ENCODE results near the gene INHBC.

The INHBC gene

GRCh38 chr12:57454566-57455373, 20.2 kb downstream of the INHBC start, which contains the start of gene INHBE:
TSS of gene INHBE (plus strand) at chr12:57455307. CDS start at chr12:57455537, 230 bp downstream.
- no peak for DNase-seq (ENCODE audit: low spot score)

GRCh38 chr12:57455374-57456144, 21.0 kb downstream of the INHBC start:
- no peak for DNase-seq (ENCODE audit: low spot score)

DNA sequence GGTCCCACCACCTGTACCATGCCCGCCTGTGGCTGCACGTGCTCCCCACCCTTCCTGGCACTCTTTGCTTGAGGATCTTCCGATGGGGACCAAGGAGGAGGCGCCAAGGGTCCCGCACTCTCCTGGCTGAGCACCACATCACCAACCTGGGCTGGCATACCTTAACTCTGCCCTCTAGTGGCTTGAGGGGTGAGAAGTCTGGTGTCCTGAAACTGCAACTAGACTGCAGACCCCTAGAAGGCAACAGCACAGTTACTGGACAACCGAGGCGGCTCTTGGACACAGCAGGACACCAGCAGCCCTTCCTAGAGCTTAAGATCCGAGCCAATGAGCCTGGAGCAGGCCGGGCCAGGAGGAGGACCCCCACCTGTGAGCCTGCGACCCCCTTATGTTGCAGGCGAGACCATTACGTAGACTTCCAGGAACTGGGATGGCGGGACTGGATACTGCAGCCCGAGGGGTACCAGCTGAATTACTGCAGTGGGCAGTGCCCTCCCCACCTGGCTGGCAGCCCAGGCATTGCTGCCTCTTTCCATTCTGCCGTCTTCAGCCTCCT, 21.6 kb downstream of the INHBC start:
- DNase-seq (ENCODE audit: low spot score), result no peak

DNA sequence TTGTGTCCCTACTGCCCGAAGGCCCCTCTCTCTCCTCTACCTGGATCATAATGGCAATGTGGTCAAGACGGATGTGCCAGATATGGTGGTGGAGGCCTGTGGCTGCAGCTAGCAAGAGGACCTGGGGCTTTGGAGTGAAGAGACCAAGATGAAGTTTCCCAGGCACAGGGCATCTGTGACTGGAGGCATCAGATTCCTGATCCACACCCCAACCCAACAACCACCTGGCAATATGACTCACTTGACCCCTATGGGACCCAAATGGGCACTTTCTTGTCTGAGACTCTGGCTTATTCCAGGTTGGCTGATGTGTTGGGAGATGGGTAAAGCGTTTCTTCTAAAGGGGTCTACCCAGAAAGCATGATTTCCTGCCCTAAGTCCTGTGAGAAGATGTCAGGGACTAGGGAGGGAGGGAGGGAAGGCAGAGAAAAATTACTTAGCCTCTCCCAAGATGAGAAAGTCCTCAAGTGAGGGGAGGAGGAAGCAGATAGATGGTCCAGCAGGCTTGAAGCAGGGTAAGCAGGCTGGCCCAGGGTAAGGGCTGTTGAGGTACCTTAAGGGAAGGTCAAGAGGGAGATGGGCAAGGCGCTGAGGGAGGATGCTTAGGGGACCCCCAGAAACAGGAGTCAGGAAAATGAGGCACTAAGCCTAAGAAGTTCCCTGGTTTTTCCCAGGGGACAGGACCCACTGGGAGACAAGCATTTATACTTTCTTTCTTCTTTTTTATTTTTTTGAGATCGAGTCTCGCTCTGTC, 22.3 kb downstream of the INHBC start:
- DNase-seq (ENCODE audit: low spot score), result no peak

- DNase-seq (ENCODE audit: low spot score), result no peak
Measured at GRCh38 chr12:57458665-57459054, 24.1 kb downstream of the INHBC start.

DNA sequence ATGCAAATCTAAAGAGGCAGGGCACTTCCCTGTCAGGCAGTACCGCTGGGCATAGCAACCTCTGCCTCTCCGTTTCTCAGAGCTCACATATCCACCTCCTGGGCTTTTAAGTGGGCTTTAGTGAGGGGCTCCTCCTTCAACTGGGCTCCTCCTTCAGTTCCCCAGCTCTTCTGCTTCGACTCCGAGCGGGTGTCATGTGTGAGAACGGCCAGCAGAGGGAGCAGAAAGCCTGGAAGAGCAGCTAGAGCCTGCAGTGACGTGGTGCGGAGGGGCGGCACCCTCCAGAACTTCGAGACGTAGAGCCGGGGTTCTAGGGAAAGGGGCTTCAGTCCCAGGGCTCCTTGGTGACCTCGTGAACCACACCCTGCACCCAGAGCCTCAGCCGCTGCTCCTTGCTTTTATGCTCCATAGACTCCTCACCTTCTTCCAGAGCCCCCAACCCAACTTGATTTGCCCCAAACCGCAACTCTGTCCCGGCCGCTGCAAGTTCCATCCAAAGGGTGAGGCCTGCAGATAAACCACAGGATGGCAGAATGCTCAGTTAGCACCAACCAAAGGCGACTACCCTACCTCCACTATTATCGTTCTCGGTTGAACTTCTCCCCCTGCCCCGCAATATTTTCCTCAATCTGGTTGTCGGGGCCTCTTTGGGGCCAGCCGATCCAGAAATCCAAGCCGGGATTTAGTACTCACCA, 24.6 kb downstream of the INHBC start:
- peak; percentile 91 for DNase-seq (ENCODE audit: low spot score)

DNA sequence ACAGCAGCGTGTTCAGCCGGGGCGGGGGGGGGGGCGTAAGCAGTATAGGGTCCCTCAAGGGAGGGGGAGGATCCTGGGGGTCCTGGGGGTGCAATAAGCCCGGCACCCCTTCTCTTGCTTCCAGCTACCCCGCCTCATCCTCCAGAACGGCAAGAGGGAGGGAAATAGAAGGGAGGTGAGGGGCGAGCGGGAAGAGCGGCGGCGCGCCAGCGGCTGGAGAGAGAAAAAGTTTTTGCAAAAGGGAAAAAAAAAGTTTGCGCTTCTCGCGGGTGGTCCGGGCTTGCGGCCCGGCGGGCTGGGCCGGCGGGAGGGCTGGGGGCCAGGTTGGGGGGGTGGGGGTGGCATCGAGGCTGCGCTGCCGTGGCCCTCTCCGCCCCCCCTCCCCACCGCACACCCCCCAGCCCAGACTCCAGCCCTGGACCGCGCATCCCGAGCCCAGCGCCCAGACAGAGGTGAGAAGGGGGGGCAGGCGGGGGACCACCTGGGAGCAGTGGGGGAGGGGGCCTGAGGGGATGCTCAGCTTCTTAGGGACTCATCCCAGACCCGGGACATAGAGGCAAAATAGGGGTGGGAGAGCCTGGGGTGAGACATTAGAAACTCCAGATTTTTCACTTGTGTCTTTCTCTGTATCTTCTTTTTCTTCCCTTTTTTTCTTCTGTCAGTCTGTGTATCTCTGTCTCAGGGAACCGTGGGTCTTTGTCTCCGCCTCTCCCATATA, 25.3 kb downstream of the INHBC start, which contains the start of gene GLI1:
Gene GLI1 (plus strand): TSS at position 36 of the 718 bp plus-strand sequence. CDS start 3,907 bp downstream, outside the sequence.
- DNase-seq (ENCODE audit: low spot score), result no peak

- DNase-seq (ENCODE audit: low spot score), result no peak
Measured at GRCh38 chr12:57460468-57460784, 25.8 kb downstream of the INHBC start.

DNA sequence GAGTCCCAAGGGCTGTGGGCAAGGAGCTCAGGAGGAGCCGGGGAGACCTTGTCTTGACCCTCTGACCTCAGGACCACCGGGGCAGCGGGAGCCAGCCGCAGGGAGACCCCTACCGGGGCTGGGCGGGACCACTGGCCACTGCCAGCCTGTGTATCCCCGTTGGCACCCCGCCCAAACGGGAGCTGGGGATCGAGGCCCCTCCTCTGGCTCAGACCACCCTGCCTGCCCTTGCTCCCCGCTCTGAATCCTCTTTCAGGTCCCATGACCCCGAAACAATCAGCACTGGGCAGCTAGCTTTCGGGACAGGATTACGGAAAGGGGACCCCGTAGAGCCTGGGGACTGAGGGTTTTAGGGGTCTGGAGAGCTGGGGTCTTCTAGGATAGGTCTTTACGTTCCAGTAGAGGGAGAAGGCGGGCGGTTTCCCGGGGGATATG, 26.3 kb downstream of the INHBC start:
- DNase-seq (ENCODE audit: low spot score), result no peak

DNA sequence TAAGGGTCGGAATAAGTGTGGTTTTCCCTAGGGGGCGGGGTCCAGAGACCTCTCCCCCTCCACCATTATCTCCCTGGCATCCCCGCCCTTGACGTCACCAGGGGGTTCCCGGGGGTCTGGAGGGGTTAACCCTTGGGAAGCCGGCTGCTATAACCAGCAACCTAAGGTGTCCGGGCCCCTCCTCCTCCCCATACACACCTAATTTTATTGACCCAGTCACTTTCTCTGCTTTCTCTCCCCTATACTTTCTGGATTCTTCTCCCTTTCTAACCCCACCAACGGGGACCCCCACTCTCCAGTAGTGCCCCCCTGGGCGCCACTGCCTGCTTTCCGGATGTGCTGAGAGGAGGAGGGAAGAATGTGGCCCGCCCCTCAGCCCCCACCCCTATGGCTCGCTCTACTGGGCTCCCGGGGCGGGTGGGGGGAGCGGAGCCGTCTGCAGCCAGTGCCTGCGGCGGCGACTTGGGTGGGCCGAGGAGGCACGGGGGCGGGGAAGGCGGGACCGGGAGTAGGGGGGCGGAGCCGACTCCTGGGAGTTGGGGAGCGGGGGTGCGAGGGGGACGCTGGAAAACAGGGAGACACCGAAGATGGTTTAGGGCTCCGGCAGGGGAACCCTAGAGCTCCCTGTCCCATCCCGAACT, 26.8 kb downstream of the INHBC start:
- no peak for DNase-seq (ENCODE audit: low spot score)

GRCh38 chr12:57461917-57462250, 27.3 kb downstream of the INHBC start:
- DNase-seq (ENCODE audit: low spot score), result no peak

DNA sequence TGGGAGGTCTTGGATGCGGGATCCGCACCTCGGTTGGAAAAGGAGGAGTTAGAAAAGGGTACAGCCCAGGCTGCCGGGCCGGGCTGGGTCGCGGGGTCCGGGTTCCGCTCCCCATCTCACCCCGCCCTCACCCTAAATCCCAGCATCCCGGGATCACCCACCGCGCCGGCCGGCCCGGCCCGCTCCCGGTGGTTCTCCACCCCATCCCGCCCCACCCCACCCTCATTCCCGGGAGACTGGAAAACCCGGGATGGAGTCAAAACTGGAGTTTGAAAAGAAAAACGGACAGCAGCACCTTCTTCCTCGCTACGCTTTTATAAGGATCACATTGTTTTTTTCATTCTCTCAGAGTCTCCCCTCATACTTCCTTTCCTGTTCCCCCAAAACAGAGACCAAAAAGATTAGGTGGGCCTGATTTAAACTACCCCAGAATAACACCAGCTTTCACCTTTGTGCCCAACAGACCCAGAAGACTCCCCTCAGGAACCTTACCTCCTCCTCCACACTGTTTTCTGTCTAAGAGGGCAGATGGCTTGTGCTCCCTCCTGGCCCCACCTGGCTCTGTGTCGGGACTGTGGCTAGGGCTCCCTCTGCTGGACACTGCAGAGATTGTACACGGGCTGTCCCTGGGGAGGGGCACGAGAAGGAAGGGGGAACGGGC, 27.8 kb downstream of the INHBC start:
- peak; percentile 65 for DNase-seq (ENCODE audit: low spot score)

GRCh38 chr12:57462912-57463253, 28.3 kb downstream of the INHBC start:
- no peak for DNase-seq (ENCODE audit: low spot score)

DNA sequence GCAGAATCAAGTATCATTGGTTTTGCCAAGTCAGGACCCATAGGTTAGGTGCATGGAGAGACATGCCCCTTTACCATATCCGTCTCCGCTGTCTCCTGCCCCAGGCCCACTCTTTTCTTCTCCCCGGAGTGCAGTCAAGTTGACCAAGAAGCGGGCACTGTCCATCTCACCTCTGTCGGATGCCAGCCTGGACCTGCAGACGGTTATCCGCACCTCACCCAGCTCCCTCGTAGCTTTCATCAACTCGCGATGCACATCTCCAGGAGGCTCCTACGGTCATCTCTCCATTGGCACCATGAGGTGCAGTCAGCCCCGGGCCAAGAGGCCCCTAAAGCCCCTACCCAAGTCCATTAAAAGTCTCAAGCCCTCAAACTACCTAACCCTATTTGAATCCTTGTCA, 30.0 kb downstream of the INHBC start:
- no peak for DNase-seq (ENCODE audit: low spot score)

DNA sequence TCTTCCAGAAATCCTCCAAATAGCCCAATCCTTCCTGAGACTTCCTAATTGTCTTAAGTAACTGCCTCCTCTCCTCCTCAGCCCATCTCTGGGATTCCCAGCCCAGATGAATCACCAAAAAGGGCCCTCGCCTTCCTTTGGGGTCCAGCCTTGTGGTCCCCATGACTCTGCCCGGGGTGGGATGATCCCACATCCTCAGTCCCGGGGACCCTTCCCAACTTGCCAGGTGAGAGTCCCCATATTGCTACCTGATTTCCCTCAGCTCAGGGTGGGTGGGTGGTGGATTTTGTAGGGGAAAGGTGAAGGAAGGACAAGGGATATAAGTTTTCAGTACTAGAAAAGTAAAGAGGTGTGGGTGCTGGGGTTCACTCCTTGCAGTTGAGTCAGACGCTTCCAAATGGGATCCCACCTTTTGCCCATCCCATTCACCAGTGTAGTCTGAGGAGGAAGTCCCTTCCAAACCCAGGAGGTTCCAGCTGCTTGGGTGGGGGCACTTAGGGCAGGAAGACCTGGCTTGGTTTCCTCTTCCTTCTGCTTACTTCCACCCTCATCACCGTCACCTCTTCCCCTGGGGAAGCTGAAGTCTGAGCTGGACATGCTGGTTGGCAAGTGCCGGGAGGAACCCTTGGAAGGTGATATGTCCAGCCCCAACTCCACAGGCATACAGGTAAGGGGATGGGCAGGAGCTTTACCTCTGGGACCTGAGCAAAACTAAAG, 30.6 kb downstream of the INHBC start:
- DNase-seq (ENCODE audit: low spot score), result no peak

GRCh38 chr12:57465747-57466505, 31.3 kb downstream of the INHBC start:
- no peak for DNase-seq (ENCODE audit: low spot score)

DNA sequence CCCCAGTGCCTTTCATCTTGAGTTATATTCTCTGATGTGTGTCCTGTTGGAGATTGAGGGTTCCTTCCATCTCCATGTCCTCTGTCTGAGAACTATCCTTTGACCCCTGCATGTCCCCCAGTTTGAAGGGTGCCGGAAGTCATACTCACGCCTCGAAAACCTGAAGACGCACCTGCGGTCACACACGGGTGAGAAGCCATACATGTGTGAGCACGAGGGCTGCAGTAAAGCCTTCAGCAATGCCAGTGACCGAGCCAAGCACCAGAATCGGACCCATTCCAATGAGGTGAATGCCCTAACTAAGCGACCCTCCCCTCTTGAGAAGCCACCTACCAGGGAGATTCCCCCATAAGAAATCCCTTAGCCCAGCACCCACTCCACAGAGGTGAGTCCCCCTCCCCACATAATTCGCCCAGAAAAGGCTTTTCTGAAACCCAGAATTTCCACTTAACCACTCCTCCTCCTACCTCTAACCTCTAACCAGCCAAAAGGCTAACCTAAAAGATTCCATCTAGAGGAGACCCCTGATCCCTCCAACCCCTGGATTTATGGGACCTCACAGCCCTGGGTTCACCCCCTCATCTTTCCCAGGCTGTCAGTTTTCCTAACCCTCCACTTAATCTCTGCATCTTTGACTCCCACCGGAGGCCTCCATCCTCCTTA, 32.8 kb downstream of the INHBC start:
- DNase-seq (ENCODE audit: low spot score), result no peak

GRCh38 chr12:57467915-57468314, 33.3 kb downstream of the INHBC start:
- DNase-seq (ENCODE audit: low spot score), result no peak

All from putamen (tissue), 1 donor.